Measurements from ENCODE around the gene ARF3.

Gene ARF3

DNA sequence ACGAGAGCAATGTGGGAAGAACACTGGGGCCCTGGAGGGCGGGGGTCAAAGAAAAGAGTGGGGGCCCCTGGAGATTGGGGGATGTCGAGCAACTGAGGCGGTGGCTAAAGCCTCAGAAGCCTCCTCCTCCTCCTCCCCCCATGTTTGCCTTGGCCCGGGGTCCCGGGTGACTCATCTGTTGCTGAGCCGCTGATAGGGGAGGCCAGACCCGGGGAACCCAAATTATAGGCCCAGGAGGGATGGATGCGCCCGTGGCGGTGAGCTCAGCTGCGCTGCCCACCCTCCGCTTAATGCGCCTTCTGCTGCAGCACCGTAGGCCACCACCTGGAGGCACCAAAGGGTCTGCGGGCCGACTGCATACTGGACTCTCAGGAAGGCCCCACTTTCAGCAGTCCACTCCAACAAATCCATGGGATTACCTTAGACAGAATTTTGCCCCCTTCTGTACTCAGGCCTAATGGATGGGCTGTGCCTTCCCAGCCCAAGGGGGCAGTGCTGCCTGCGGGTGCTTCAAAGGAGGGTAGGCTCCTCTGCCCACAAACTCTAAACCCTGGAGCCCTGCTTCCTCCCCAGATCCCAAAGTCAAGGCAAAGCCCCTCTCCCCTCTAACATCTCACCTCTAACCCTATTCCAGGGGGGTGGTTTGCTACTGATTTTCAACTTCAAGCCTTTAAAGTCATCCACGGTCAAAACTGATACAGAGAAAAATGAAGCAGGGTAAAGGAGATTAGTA is 16.8 kb upstream of the ARF3 start:
- ATAC-seq (no peak), DNase-seq (ENCODE audit: low spot score in 2 of 2) (peak in 1 of 2 donors; percentile 70)
- Mint-ChIP-seq H3K27ac (no peak overlapping the region), H3K4me3 (no peak overlapping the region), H3K4me1 (peaks cover 74% of the 10 kb centered on the region), H3K36me3 (peaks cover 6% of the 10 kb centered on the region), H3K9me3 (no peaks in the 10 kb centered on the region)

- H3K27ac Mint-ChIP-seq: no peak overlapping the region
- ATAC-seq (no peak), DNase-seq (ENCODE audit: low spot score in 2 of 2) (no peak)
- H3K36me3 Mint-ChIP-seq: peaks cover 6% of the 10 kb centered on the region
- no peaks in the 10 kb centered on the region for H3K9me3 Mint-ChIP-seq
- H3K4me3 Mint-ChIP-seq: no peak overlapping the region
- H3K4me1 Mint-ChIP-seq: peaks cover 73% of the 10 kb centered on the region
Observed at GRCh38 chr12:48973531-48973930, 16.2 kb upstream of the ARF3 start.

DNA sequence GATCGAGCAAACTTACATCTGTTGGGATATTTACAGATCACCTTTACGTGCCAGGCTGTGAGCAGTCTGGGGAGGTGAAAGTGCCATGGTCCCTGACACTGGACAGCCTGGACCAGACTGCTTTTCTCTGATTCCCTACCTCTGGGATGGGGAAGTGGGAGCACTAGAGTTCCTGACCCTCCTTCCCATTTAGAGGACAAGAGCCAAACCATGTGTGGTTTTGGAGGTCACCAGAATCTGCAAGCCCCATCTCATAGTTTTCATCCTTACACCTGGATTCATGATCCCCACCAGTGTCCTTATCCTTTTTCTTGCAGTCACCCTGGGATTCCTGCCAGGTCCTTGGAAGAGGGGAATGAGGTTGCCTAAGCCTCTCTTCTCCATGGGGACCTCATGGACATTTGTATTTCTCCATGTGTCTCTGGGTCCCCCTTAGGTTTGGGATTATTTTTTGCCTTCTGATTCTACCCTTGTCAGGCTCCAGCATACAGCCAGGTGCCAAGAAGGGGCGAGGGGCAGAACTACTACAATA is 15.7 kb upstream of the ARF3 start:
- DNase-seq (ENCODE audit: low spot score in 2 of 2) (no peak), ATAC-seq (no peak)
- H3K4me1 Mint-ChIP-seq: peaks cover 69% of the 10 kb centered on the region
- H3K9me3 Mint-ChIP-seq: no peaks in the 10 kb centered on the region
- no peak overlapping the region for H3K4me3 Mint-ChIP-seq
- peaks cover 6% of the 10 kb centered on the region for H3K36me3 Mint-ChIP-seq
- H3K27ac Mint-ChIP-seq: no peak overlapping the region

DNA sequence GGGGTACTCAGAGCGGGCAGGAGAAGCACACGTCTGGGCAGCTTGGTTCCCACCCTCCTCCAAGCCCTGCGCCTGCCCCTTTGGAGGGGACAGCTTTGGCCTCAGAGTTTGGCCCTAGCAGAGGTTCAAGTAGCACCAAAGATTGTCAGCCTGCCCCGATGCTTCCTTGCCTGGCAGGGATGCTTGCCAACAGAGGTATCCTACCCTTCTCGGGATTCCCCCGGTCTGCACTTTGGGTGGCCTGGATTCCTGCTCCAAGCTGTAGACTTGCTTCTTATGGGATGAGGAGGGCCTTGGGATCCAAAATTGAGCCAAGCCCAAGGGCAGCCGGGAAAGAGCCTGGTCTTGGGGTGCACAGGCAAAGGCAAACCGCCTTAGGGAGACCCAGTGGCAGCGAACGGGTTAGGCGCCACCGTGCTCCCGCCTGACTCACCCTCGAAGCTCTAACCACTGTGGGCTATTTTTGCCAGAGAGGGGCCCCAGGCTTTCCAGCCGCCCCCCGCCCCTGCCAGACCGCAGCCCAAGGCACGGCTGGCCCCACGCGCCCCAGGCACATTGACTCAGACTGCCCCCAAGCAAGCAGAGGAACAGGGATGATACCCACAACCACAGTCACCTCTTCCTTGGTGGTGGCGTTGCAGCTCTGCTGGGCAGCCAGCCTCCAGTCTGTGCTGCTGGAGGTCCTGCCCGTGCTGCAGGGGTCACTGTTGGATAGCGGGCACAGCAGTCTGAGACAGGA is 15.1 kb upstream of the ARF3 start:
- no peaks in the 10 kb centered on the region for H3K36me3 Mint-ChIP-seq
- ATAC-seq (peak; percentile 77), DNase-seq (ENCODE audit: low spot score in 2 of 2) (peak; percentile 55 to 72)
- H3K27ac Mint-ChIP-seq: peak overlapping the region; percentile 26
- H3K4me1 Mint-ChIP-seq: peaks cover 63% of the 10 kb centered on the region
- no peaks in the 10 kb centered on the region for H3K9me3 Mint-ChIP-seq
- H3K4me3 Mint-ChIP-seq: peak overlapping the region; percentile 78

DNA sequence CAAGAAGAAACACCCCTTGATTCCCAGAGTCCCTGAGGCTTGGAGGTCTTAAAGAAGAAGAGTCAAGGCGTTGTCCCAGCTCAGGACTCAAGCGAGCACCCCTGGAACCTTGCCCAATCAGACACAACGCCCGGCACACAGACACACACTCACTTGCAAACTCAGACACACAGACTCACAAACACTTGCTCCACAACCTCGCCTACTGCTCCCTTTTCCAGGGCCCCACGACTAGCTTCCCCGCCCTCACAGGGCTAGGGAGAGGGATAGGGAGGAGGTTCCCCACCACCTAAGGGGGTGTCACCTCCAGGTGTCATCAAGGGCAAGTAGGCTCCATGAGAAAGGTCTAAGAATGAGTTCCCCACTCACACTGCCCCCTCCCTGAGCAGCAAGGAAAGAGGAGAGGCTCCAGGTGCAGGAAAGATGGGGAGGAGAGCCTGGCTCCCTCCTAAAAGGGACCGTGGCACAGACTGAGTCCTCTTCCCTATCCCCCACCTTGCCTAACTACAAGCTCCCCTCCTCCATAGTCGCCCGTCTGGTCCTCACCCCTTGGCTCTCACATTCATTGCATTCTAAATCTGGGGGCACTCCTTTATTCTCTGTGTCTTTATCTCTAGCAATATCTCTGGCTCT is 13.5 kb upstream of the ARF3 start:
- Mint-ChIP-seq H3K4me1 (peaks cover 55% of the 10 kb centered on the region), H3K9me3 (no peaks in the 10 kb centered on the region), H3K27ac (no peak overlapping the region), H3K36me3 (no peaks in the 10 kb centered on the region), H3K4me3 (peak overlapping the region; percentile 78)
- DNase-seq (ENCODE audit: low spot score in 2 of 2) (no peak), ATAC-seq (no peak)

DNA sequence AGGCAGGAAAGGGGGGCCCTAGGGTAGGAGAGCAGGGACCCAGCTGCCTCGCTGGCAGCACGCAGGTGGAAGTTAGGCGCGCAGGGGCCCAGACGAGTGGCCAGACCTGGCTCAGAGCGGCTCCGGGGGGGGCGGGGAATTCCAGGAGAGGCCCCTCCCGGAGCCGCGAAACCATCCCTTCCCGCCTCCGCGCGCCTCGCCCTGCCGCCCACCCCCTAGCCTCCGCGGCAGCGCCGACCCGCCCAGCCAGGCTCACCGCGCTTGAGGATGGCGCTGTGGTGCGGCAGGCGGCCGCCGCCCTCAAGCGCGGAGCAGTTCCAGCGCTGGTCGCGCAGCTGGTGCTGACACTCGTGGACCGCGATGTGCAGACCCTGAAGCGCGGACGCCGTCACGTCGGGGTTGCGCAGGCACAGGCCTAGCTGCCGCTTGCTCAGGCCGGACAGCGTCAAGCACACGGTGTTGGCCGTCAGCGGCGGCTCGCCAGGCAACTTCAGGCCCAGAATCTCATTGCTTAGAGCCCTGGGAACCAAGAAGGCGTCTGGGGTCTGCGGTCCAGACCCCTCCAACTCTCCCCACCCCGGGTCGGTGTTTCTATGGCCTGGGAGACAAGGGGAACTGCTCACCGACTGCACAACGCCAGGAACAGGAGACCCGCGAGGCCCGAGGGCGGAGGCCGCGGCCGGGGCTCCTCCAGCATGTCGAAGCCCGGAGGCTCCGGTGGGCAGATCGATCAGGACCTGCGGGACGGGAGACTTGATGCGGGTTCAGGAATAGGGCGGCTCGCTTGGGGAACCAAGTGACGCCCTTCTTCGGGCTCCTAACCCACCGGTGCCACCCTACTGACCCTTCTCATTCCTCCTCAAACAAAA is 12.8 kb upstream of the ARF3 start:
- peaks cover 55% of the 10 kb centered on the region for H3K4me1 Mint-ChIP-seq
- DNase-seq (ENCODE audit: low spot score in 2 of 2) (peak in 1 of 2 donors; percentile 22), ATAC-seq (peak; percentile 36)
- H3K27ac Mint-ChIP-seq: no peak overlapping the region
- peak overlapping the region; percentile 78 for H3K4me3 Mint-ChIP-seq
- H3K9me3 Mint-ChIP-seq: no peaks in the 10 kb centered on the region
- no peaks in the 10 kb centered on the region for H3K36me3 Mint-ChIP-seq

DNA sequence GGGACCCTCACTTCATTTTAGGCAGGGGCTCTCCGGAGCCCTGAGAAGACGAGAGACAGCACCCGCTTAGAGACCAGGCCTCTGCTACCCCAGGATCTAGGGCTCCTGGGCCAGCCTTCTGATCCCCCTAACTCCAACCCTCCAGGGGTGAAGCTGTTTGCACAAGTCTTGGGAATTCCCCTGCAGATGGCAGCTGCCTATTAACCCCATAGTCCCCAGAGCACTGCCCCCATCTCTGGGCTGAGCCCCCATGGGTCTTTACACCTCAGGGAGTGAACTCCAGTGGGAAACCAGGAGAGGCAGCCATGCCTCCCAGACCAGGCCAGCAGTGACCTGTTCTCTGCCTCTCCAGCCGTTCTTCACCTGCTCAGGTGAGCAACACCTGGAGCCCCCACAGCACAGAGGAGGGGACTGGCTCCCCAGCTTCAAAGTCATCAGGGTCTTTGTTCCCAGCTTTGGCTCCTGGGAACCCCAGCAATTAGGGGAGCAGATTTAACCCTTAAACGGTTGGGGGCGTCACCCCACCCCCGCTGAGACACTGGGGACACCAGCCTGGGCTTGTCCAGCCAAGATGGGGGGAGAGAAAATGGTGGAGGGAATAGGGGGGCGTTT is 12.0 kb upstream of the ARF3 start:
- no peak overlapping the region for H3K27ac Mint-ChIP-seq
- no peak for ATAC-seq

DNA sequence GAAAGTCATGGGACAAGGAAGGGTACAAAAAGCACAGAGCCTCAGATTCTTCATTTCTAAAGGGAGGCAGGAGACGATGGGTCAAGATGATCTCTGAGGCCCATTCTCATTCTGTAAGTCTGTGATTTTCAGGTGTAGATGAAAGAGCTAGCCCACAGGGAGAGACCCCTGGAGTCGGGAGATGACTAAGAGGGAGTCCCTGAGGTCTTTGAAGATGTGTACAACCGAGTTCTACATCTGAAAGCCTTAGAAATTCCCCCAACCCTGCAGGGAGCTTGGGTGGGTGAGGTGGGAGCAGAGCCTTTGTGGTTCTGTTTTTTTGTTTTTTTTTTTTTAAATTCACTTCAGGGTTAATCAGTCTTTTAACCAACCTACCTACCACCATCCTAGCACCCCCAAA is 11.2 kb upstream of the ARF3 start:
- Mint-ChIP-seq H3K4me3 (no peak overlapping the region), H3K27ac (no peak overlapping the region), H3K9me3 (no peaks in the 10 kb centered on the region), H3K4me1 (peaks cover 45% of the 10 kb centered on the region), H3K36me3 (no peaks in the 10 kb centered on the region)
- DNase-seq (ENCODE audit: low spot score in 2 of 2): no peak
- no peak for ATAC-seq

More for the DNA sequence above, 12.0 kb upstream of the ARF3 start:
- H3K36me3 Mint-ChIP-seq: no peaks in the 10 kb centered on the region
- H3K4me1 Mint-ChIP-seq: peaks cover 53% of the 10 kb centered on the region
- no peaks in the 10 kb centered on the region for H3K9me3 Mint-ChIP-seq
- H3K4me3 Mint-ChIP-seq: peak overlapping the region; percentile 78
- DNase-seq (ENCODE audit: low spot score in 2 of 2): no peak

DNA sequence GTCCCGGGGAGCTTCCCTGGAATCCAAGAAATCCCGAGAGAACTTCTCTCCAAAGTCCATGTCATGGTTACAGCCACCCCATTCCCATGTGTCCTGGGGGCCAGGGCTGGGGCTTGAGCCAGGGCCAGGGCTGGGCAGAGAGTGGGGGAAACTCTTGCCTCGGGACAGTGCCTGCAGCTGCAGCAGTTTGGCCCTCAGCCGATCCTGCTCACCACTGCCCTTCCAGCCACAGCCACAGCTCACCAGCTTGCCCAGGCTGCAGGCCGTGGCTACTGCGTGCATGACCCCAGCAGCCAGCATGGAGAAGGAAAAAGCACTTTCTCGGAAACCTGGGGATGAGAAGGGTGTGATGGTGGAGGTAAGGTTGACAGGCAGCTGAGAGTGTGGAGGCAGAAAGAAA is 10.7 kb upstream of the ARF3 start:
- no peaks in the 10 kb centered on the region for H3K36me3 Mint-ChIP-seq
- no peaks in the 10 kb centered on the region for H3K9me3 Mint-ChIP-seq
- no peak for ATAC-seq

GRCh38 chr12:48966177-48966895 is 9.0 kb upstream of the ARF3 start:
- no peak overlapping the region for H3K4me3 Mint-ChIP-seq
- H3K27ac Mint-ChIP-seq: peak overlapping the region; percentile 2
- no peaks in the 10 kb centered on the region for H3K9me3 Mint-ChIP-seq
- ATAC-seq: no peak
- H3K36me3 Mint-ChIP-seq: no peaks in the 10 kb centered on the region
- DNase-seq (ENCODE audit: low spot score in 2 of 2): no peak
- peaks cover 23% of the 10 kb centered on the region for H3K4me1 Mint-ChIP-seq

More for the DNA sequence above, 10.7 kb upstream of the ARF3 start:
- no peak for DNase-seq (ENCODE audit: low spot score in 2 of 2)
- Mint-ChIP-seq H3K4me1 (peaks cover 40% of the 10 kb centered on the region), H3K27ac (no peak overlapping the region), H3K4me3 (no peak overlapping the region)

GRCh38 chr12:48965298-48965838 is 8.1 kb upstream of the ARF3 start:
- H3K36me3 Mint-ChIP-seq: no peaks in the 10 kb centered on the region
- ATAC-seq (peak; percentile 35), DNase-seq (ENCODE audit: low spot score in 2 of 2) (no peak)
- no peak overlapping the region for H3K27ac Mint-ChIP-seq
- no peak overlapping the region for H3K4me3 Mint-ChIP-seq
- no peaks in the 10 kb centered on the region for H3K9me3 Mint-ChIP-seq
- H3K4me1 Mint-ChIP-seq: peaks cover 14% of the 10 kb centered on the region

GRCh38 chr12:48961801-48962200 is 4.5 kb upstream of the ARF3 start:
- ATAC-seq (no peak), DNase-seq (ENCODE audit: low spot score in 2 of 2) (no peak)
- H3K36me3 Mint-ChIP-seq: peaks cover 1% of the 10 kb centered on the region
- no peak overlapping the region for H3K27ac Mint-ChIP-seq
- peaks cover 13% of the 10 kb centered on the region for H3K4me1 Mint-ChIP-seq
- no peak overlapping the region for H3K4me3 Mint-ChIP-seq
- H3K9me3 Mint-ChIP-seq: no peaks in the 10 kb centered on the region

- Mint-ChIP-seq H3K27ac (no peak overlapping the region), H3K4me3 (no peak overlapping the region), H3K36me3 (peaks cover 6% of the 10 kb centered on the region), H3K4me1 (peaks cover 18% of the 10 kb centered on the region), H3K9me3 (no peaks in the 10 kb centered on the region)
- no peak for DNase-seq (ENCODE audit: low spot score in 2 of 2)
- no peak for ATAC-seq
Observed at GRCh38 chr12:48961331-48961730, 4.0 kb upstream of the ARF3 start.

DNA sequence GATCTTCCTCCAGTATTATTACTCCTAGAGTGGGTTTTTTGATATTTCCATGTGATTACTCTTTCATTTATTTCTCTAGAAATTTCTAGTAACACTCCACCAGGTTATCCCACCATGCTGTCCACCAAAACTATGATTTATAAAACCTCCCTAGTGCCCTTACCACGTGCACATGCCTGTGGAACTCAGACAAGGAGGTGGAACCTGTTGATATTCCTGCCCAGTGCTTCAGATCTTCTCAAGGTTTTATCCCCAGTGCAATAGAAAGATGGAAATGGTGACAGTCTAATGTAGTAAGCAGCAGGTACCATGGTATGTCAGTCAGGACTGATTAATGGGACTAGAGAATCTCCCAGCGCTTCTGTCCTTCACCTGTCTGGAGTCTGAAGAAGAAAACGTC is 3.5 kb upstream of the ARF3 start:
- ATAC-seq: no peak
- DNase-seq (ENCODE audit: low spot score in 2 of 2): no peak
- H3K9me3 Mint-ChIP-seq: no peaks in the 10 kb centered on the region
- no peak overlapping the region for H3K27ac Mint-ChIP-seq
- H3K36me3 Mint-ChIP-seq: peaks cover 11% of the 10 kb centered on the region
- peaks cover 23% of the 10 kb centered on the region for H3K4me1 Mint-ChIP-seq
- H3K4me3 Mint-ChIP-seq: no peak overlapping the region

Data from stimulated activated effector memory CD8-positive, alpha-beta T cell treated with anti-CD3 and anti-CD28 coated beads, Interleukin-12 subunit alpha, Interleukin-12 subunit beta, amount 100 ng/mL, for 72 hours (primary cell).